Embryonic facial prominence (tissue), 1 donor: ENCODE data around the gene PCGF1.

Experiments
- DNase-seq: peaks from one replicate; pipeline ENCODE4 v3.0.0-alpha.2; 2016; ENCODE audit errors: extremely low spot score

PCGF1 gene

DNA sequence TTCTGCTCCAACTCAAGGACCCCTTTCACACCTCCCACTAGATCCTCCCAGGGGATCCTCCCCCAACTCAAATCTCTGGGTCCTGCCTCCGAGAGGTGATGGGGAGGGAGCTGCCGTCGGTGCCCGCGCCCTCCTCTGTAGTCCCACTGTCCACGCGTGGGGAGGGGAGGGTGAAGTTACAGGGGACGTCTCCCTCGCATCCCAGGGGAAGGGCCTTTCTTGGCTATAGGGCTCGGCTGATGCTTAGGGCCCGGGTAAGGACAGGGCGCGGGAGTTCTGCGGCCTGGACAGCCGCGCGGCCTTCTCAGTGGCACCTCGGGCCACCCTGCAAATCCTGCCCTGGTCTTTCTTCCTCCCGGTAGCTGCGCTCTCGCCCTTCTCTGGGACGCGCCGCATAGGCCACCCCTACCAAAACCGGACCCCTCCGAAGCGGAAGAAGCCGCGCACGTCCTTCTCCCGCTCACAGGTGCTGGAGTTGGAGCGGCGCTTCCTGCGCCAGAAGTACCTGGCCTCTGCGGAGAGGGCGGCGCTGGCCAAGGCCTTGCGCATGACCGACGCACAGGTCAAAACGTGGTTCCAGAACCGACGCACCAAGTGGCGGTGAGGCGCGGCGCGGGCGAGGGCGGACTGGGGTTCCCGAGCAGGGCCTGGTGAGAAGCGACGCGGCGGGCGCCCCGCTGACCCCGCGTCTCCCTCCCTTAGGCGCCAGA lies 7.9 kb upstream of the PCGF1 start:
- DNase-seq: no peak

GRCh38 chr2:74514368-74515270 lies 7.1 kb upstream of the PCGF1 start, which contains the start of gene TLX2:
TSS of gene TLX2 (plus strand) at chr2:74514450. CDS start at chr2:74514807, 357 bp downstream.
- no peak for DNase-seq

DNA sequence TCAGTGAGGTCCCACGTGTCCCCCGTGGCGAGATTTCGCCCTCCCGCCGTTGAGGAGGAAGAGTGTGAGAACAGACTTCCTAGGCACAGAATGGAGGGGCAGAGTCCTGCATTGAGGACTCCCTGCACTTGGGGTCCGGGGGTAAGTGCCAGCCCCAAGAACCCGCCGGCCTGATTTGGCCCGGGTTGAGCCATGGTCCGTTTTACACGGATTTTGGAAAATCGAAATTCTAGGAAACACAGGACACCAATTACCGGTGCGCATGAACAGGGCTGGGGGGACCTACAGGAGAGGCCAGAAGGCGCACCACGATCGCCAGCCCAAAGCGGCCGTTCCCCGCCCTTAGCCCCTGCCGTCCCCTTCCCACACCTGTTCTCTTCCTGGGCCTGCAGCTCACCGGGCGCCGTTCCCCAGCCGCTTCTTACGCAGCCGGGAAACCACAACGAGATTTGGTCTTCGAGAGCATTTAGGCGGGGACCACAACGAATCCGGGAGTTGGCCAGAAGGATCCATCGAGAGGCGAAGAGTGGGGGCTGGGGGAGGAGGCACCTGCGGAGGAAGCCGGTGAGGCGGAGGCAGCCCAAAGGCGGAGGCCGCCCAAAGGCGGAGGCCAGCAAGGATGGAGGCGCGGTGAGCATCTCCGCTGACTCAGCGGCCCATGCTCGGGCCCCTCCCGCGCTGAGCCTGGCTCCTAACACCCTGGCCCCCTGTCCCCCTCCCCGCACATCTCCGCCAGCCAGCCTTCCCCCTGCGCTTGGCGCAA lies 6.3 kb upstream of the PCGF1 start:
- DNase-seq: no peak

- DNase-seq: no peak
Measured at GRCh38 chr2:74512744-74513604, 5.5 kb upstream of the PCGF1 start.

DNA sequence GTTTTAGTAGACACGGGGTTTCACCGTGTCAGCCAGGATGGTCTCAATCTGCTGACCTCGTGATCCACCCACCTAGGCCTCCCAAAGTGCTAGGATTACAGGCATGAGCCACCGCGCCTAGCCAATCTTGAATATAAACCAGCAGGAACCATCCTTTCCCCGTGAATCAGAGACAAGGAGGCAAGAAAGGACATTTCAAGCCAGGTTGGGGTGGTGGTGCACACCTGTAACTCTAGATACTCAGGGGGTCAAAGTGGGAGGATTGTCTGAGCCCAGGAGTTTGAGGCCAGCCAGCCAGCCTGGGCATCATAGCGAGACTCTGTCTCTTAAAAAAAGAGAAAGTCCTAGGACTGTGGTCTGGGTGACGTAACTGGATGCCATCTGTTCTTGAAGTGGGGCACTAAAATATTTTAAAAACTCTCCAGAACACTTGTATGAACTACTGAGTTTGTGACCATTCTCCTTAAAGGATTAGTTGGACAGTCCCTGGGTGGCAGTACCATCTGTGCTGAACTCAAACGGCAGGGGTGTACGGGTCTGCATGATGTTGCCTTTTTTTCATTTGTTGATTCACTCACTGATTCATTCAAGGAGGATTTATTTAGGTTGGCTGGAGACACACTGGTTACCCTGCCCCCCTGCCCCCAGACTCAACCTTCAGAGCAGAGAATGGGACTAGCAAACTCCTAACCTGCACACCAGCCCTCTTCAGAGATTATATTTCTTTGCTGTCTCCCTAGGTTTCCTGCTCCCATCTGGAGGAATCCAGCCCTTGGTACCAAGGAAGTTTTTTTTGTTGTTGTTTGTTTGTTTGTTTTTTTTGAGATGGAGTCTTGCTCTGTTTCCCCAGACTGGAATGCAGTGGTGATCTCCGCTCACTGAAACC lies 3.9 kb upstream of the PCGF1 start:
- no peak for DNase-seq

DNA sequence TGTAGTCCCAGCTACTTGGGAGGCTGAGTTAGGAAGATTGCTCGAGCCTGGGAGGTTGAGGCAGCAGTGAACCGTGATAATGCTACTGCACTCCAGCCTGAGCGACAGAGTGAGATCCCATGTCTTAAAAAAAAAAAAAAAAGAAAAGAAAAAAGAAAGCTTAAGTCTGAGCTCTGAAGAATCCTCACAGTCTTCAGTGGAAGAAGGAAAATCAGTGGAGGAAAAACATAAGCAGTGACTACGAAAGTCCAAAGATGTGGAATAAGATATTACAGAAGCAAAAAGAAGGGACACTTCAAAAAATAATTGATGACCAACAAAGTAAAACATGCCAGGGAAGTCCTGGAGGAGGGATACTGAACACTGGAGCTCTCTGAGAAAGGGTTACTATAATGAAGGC lies 2.8 kb upstream of the PCGF1 start:
- no peak for DNase-seq

DNA sequence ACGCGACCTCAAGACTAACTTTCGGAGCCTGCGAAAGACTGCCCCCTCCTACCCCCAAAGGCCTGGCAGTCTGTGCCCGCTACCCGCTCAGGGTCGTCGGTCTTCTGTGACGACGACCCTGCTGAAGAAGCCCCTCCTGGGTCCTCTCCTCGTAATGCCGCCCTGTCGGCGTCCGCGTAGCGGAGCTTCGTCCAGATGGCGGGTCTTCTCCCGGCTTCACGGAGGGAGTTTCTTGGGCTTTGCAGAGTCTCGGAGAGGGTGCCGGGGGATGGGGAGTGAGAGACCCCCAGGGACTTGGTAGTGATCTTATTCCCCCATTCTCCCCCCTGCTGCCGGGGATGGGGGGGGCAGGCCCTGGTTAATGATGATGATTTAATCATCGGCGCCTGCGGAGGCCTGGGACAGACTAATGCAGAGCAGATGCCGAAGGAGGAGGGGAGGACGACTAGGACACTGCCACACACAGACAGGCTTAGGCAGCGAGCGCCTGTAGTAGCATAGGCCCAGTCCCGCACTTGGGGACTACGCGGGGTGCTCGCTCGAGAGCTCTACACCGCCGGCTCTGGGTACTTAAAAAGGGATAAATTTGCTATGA lies 528 bp upstream of the PCGF1 start:
- no peak for DNase-seq

- no peak for DNase-seq
Measured at GRCh38 chr2:74505448-74506246, 1.8 kb downstream of the PCGF1 start.

DNA sequence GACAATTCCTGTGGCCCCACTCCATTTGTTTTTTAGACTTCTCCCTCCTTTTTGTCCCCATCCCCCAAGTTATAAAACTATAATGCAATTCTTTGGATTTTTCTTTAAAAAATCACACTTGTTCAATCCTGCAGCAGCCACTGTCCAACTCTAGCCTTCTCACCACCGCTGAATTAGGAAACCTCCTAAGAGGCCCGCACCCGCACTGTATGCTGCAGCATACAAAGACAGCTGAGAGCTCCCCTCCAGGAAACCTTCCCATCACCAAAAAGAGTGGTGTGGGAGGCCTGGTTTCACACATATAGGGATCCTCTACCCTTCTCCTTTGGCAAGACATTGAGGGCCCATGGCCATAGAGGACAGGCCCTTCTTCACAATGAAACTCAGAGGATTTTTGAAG lies 2.9 kb downstream of the PCGF1 start:
- no peak for DNase-seq

- DNase-seq: no peak
Measured at GRCh38 chr2:74503506-74504475, 3.7 kb downstream of the PCGF1 start.

- DNase-seq: no peak
Measured at GRCh38 chr2:74502720-74503505, 4.6 kb downstream of the PCGF1 start.

- no peak for DNase-seq
Measured at GRCh38 chr2:74502147-74502719, 5.3 kb downstream of the PCGF1 start.

- no peak for DNase-seq
Measured at GRCh38 chr2:74501335-74502071, 6.0 kb downstream of the PCGF1 start.

DNA sequence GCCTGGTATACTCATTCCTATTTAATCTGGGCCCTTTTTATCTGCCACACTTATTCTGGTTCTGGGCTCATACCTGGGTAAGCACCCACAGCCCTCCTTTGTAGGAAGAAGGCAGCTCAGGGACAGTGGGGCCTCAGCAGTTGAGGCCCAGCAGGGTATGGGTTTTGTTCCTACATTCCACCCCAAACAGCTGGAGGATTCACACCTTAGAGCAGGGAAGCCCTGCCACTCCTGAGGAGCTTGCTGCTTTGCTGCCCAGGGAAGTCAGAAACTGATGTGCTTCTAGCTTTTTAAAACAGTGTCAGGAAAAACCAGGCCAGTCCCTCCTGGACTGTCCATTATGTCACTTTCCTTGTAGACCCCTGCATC lies 6.9 kb downstream of the PCGF1 start:
- no peak for DNase-seq

DNA sequence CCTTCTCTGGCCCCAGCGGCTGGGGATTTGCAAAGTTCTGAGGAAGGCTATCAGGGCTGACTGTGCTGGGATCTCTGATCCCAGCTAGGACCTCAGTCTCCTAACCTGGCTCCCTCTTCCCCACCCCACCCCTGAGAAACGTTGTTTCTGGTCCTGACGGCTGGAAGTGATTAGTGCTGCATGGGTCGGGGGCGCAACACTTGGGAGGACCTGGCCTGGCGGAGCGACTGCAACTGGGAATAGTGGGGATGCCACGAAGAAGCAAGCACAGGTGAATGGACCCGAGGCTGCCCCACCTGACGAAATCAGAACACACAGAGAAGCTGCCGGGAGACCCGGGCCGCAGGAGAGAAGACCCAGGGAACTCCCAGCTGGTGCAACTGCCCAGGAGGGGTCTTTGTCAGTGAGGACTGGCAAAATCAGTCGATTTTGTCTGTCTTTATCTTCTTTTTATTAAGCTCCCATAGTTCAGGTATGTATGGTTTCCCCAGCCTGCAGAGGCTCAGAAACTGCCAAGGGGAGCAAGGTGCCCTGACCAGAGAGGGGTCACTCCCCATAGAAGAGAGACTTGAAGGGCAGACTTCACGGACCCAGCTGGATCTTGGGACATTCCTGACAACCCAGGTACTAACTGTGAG lies 7.4 kb downstream of the PCGF1 start:
- DNase-seq: no peak
